ENCODE data around the gene TLN1. TPM values are rescaled to one million over a fixed set of nuclear protein-coding genes. Genes with fewer than 3 reads are reported as not detected.

Gene TLN1
- total RNA-seq, 4 donors from 2014 or later = 101 to 176 (median 155) TPM

DNA sequence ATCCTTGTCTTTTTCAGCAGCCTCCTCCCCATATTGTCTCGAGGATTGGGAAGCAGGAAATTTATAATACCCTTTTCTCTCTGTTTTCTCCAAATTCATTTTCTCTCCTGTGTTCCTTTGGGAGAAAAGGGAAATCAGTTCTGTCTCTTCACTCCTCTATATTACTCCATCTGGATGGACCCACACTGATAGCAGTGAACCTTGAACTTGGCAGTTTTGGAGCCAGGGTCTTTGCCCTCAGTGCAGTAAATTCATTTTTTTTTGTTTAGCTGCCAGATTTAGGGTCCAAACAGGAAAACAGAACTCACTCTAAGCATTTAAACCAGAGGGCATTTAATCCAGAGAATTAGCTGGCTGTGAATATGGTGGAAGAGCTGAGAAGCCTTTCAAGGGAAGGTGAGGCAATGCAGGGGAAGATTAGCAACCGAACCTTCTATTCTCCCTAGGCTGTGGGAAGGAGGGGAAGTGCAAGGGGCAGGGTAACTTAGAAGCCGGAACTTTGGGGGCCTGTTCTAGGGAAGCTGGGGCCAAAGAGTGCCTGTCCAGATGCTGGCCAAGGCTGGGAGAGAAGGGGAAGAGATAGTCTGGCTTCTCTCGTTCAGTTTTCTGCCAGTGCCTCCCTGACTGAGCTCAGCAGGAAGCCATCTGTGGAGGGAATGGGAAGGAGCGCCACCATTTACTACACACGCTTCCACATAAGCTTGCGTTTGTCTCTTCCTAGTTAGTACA is 43.1 kb upstream of the TLN1 start:
- TF ChIP-seq POLR2A (IDR thresholded peaks at IDR 0.05) = no peak
- TF ChIP-seq, protein P1, sequence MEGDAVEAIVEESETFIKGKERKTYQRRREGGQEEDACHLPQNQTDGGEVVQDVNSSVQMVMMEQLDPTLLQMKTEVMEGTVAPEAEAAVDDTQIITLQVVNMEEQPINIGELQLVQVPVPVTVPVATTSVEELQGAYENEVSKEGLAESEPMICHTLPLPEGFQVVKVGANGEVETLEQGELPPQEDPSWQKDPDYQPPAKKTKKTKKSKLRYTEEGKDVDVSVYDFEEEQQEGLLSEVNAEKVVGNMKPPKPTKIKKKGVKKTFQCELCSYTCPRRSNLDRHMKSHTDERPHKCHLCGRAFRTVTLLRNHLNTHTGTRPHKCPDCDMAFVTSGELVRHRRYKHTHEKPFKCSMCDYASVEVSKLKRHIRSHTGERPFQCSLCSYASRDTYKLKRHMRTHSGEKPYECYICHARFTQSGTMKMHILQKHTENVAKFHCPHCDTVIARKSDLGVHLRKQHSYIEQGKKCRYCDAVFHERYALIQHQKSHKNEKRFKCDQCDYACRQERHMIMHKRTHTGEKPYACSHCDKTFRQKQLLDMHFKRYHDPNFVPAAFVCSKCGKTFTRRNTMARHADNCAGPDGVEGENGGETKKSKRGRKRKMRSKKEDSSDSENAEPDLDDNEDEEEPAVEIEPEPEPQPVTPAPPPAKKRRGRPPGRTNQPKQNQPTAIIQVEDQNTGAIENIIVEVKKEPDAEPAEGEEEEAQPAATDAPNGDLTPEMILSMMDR (IDR thresholded peaks at IDR 0.05) = no peak
- no peak overlapping the region for H3K4me3 ChIP-seq (ENCODE audit: low read depth, poor library complexity, severe bottlenecking)
- WGBS, 2 donors = 66 to 68% methylated on average over 7 of the region's 7 CpGs
- intact Hi-C loops (cut with DNase I; ENCODE audit: low total_unique reads) = no loop called here
- DNase-seq (ENCODE audit: low spot score in 2 of 2) = no peak

DNA sequence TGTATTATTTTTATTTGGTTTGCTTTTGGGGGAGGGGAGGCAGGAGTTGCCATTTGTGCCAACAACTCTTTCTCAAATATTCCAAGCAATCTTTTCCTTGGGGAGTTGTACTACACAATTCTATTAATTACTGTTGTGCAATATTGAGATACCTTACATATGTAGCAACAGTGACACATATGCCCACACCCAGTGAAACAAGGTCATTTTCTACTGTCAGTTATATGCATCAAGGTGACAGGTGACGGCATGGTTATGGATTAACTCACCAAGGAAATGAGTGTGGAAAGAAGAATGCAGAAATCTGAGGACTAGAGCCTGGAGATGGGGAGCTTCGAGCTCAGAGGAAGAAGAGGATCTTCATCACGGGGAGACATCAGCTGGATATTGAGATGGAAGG is 39.9 kb upstream of the TLN1 start:
- no peak for DNase-seq (ENCODE audit: low spot score in 2 of 2)
- TF ChIP-seq, protein P1 (IDR thresholded peaks at IDR 0.05) = no peak
- no peak for TF ChIP-seq POLR2A (IDR thresholded peaks at IDR 0.05)
- no peak overlapping the region for H3K4me3 ChIP-seq (ENCODE audit: low read depth, poor library complexity, severe bottlenecking)
- WGBS, 2 donors = 65 to 70% methylated on average over 3 of the region's 3 CpGs
- intact Hi-C loops (cut with DNase I; ENCODE audit: low total_unique reads) = no loop called here

DNA sequence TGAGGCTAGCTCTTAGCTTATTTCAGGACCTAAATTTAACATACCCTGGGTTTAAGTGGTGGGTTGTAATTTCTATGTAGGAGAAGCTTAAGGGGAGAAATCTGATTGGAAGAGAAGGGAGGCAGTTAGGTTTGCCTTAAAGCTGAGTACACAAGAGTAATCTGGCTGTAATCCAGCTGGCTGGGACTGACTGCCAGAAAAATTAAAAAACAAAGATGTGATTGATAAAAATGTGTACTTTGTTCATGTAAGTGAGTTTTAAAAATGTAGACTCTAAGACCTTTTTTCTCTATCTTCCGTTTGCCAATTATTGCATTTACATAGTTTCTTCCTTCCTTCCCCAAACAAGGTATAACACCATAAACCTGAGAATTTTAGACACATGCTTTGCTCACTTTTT is 39.5 kb upstream of the TLN1 start:
- intact Hi-C loops (cut with DNase I; ENCODE audit: low total_unique reads) = no loop called here
- no peak for DNase-seq (ENCODE audit: low spot score in 2 of 2)
- no peak overlapping the region for H3K4me3 ChIP-seq (ENCODE audit: low read depth, poor library complexity, severe bottlenecking)
- WGBS, 2 donors = 31% methylated on average over 1 of the region's 1 CpG
- TF ChIP-seq POLR2A (IDR thresholded peaks at IDR 0.05) = no peak
- TF ChIP-seq, protein P1 (IDR thresholded peaks at IDR 0.05) = no peak

DNA sequence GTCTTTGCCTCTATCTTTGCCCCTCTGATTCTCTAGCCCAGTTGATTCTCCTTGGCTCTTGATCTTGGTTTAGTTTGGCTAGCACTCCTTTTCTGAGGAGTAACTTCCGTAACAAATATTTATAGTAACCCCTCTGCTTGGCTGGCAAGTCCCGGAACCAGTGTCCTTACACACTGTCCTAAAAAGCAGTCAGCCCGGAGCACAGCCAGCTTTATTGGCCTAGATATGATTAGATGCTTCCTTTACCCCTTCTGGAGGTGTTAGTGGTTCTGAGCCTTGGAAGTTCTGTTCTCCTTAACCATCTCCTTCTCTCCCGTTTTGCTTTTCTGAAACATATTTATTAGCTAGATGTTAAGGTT is 39.1 kb upstream of the TLN1 start:
- DNase-seq (ENCODE audit: low spot score in 2 of 2) = no peak
- intact Hi-C loops (cut with DNase I; ENCODE audit: low total_unique reads) = no loop called here
- 12 to 14% methylated on average over 4 of the region's 4 CpGs for WGBS, 2 donors
- TF ChIP-seq, protein P1 (IDR thresholded peaks at IDR 0.05) = no peak
- TF ChIP-seq POLR2A (IDR thresholded peaks at IDR 0.05) = no peak
- no peak overlapping the region for H3K4me3 ChIP-seq (ENCODE audit: low read depth, poor library complexity, severe bottlenecking)

DNA sequence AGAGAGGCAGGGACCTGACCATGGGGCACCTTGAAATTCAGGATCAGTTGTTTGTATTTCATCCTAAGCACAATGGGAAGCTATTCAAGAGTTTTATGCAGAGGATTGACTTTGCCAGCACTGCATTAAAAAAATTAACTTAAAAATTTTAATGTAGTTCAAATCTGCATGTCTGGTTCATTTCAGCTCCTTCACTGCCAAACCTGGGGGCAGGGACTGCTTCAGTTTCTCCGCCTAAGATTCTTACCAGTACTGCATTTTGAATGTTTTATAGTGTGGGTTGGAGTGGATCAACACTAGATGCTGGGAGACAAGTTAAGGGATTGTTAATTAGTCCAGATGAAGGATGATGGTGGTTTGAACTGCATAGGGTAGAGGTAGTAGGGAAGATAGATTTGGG is 37.8 kb upstream of the TLN1 start:
- no peak for DNase-seq (ENCODE audit: low spot score in 2 of 2)
- no peak overlapping the region for H3K4me3 ChIP-seq (ENCODE audit: low read depth, poor library complexity, severe bottlenecking)
- intact Hi-C loops (cut with DNase I; ENCODE audit: low total_unique reads) = no loop called here
- WGBS, 2 donors = 91 to 94% methylated on average over 1 of the region's 1 CpG
- TF ChIP-seq POLR2A (IDR thresholded peaks at IDR 0.05) = no peak
- TF ChIP-seq, protein P1 (IDR thresholded peaks at IDR 0.05) = no peak

DNA sequence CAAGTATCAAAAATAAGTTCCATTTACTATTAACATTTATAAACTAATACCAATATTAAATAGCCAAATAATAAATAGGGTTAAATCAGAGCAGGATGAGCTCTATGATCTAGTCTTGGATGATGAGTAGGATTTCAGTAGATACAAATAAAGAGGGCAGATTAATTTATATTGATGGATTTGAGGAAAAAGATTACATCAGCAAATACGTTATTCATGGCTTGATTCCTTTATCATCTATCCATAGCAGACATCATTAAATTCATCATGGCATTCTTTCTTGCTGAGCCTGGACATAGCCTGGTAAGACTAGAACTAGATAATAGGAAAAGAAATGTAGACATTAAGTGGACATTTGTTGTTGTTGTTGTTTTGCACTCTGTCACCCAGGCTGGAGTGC is 35.5 kb upstream of the TLN1 start:
- WGBS, 2 donors = 84% methylated on average over 1 of the region's 1 CpG
- H3K4me3 ChIP-seq (ENCODE audit: low read depth, poor library complexity, severe bottlenecking) = no peak overlapping the region
- intact Hi-C loops (cut with DNase I; ENCODE audit: low total_unique reads) = no loop called here
- no peak for DNase-seq (ENCODE audit: low spot score in 2 of 2)
- TF ChIP-seq POLR2A (IDR thresholded peaks at IDR 0.05) = no peak
- TF ChIP-seq, protein P1 (IDR thresholded peaks at IDR 0.05) = no peak
